ENCODE data around the gene ZNF23.

ZNF23 gene

GRCh38 chr16:71456801-71457200 is 5.2 kb downstream of the ZNF23 start:
- DNase-seq (ENCODE audit: low spot score): no peak

GRCh38 chr16:71453036-71453435 is 9.0 kb downstream of the ZNF23 start:
- Mint-ChIP-seq H3K4me3 (no peak overlapping the region), H3K36me3 (ENCODE audit: low read depth) (peaks cover 74% of the 10 kb centered on the region), H3K4me1 (ENCODE audit: low read depth) (no peaks in the 10 kb centered on the region), H3K9me3 (peaks cover 60% of the 10 kb centered on the region), H3K27me3 (ENCODE audit: low read depth) (no peaks in the 10 kb centered on the region), H3K27ac (no peak overlapping the region)
- no peak for DNase-seq (ENCODE audit: low spot score)

More at GRCh38 chr16:71456801-71457200, 5.2 kb downstream of the ZNF23 start:
- Mint-ChIP-seq H3K36me3 (ENCODE audit: low read depth) (peaks cover 38% of the 10 kb centered on the region), H3K27ac (no peak overlapping the region), H3K4me3 (no peak overlapping the region), H3K9me3 (peaks cover 29% of the 10 kb centered on the region), H3K27me3 (ENCODE audit: low read depth) (no peaks in the 10 kb centered on the region), H3K4me1 (ENCODE audit: low read depth) (peaks cover 2% of the 10 kb centered on the region)

- Mint-ChIP-seq H3K9me3 (peaks cover 77% of the 10 kb centered on the region), H3K27ac (no peak overlapping the region), H3K4me1 (ENCODE audit: low read depth) (no peaks in the 10 kb centered on the region), H3K4me3 (no peak overlapping the region), H3K27me3 (ENCODE audit: low read depth) (no peaks in the 10 kb centered on the region), H3K36me3 (ENCODE audit: low read depth) (peaks cover 59% of the 10 kb centered on the region)
- DNase-seq (ENCODE audit: low spot score): no peak
Measured at GRCh38 chr16:71449020-71449419, 13.0 kb downstream of the ZNF23 start.

GRCh38 chr16:71448274-71448866 is 13.7 kb downstream of the ZNF23 start:
- no peak overlapping the region for H3K27ac Mint-ChIP-seq
- H3K36me3 Mint-ChIP-seq (ENCODE audit: low read depth): peaks cover 54% of the 10 kb centered on the region
- peaks cover 77% of the 10 kb centered on the region for H3K9me3 Mint-ChIP-seq
- H3K4me1 Mint-ChIP-seq (ENCODE audit: low read depth): no peaks in the 10 kb centered on the region
- no peak for DNase-seq (ENCODE audit: low spot score)
- no peaks in the 10 kb centered on the region for H3K27me3 Mint-ChIP-seq (ENCODE audit: low read depth)
- no peak overlapping the region for H3K4me3 Mint-ChIP-seq

GRCh38 chr16:71443714-71444113 is 18.3 kb downstream of the ZNF23 start:
- no peaks in the 10 kb centered on the region for H3K27me3 Mint-ChIP-seq (ENCODE audit: low read depth)
- no peak overlapping the region for H3K27ac Mint-ChIP-seq
- no peaks in the 10 kb centered on the region for H3K4me1 Mint-ChIP-seq (ENCODE audit: low read depth)
- no peak overlapping the region for H3K4me3 Mint-ChIP-seq
- no peak for DNase-seq (ENCODE audit: low spot score)
- H3K36me3 Mint-ChIP-seq (ENCODE audit: low read depth): peaks cover 7% of the 10 kb centered on the region
- peaks cover 39% of the 10 kb centered on the region for H3K9me3 Mint-ChIP-seq

GRCh38 chr16:71442051-71442440 is 20.0 kb downstream of the ZNF23 start, which contains the start of gene TLE7:
TLE7 (minus strand) TSS chr16:71442054; CDS start chr16:71433324, 8,730 bp downstream.
- H3K27ac Mint-ChIP-seq: no peak within 1 kb of the TSS
- H3K4me1 Mint-ChIP-seq (ENCODE audit: low read depth): no peaks in the 10 kb centered on the region
- no peak within 1 kb of the TSS for H3K4me3 Mint-ChIP-seq
- no peaks in the 10 kb centered on the region for H3K36me3 Mint-ChIP-seq (ENCODE audit: low read depth)
- peaks cover 23% of the 10 kb centered on the region for H3K9me3 Mint-ChIP-seq
- H3K27me3 Mint-ChIP-seq (ENCODE audit: low read depth): no peaks in the 10 kb centered on the region
- DNase-seq (ENCODE audit: low spot score): no peak

- Mint-ChIP-seq H3K4me1 (ENCODE audit: low read depth) (no peaks in the 10 kb centered on the region), H3K36me3 (ENCODE audit: low read depth) (no peaks in the 10 kb centered on the region), H3K9me3 (peaks cover 23% of the 10 kb centered on the region), H3K27ac (no peak overlapping the region), H3K27me3 (ENCODE audit: low read depth) (no peaks in the 10 kb centered on the region), H3K4me3 (no peak overlapping the region)
- DNase-seq (ENCODE audit: low spot score): no peak
Measured at GRCh38 chr16:71441348-71442050, 20.5 kb downstream of the ZNF23 start.

- no peak overlapping the region for H3K27ac Mint-ChIP-seq
- no peaks in the 10 kb centered on the region for H3K36me3 Mint-ChIP-seq (ENCODE audit: low read depth)
- no peak overlapping the region for H3K4me3 Mint-ChIP-seq
- no peaks in the 10 kb centered on the region for H3K4me1 Mint-ChIP-seq (ENCODE audit: low read depth)
- H3K27me3 Mint-ChIP-seq (ENCODE audit: low read depth): no peaks in the 10 kb centered on the region
- DNase-seq (ENCODE audit: low spot score): no peak
- peaks cover 20% of the 10 kb centered on the region for H3K9me3 Mint-ChIP-seq
Measured at GRCh38 chr16:71440669-71441347, 21.2 kb downstream of the ZNF23 start.

- H3K9me3 Mint-ChIP-seq: peaks cover 7% of the 10 kb centered on the region
Measured at GRCh38 chr16:71439523-71439922, 22.5 kb downstream of the ZNF23 start.

GRCh38 chr16:71436473-71436872 is 25.6 kb downstream of the ZNF23 start:
- no peak for DNase-seq (ENCODE audit: low spot score)
- Mint-ChIP-seq H3K27me3 (ENCODE audit: low read depth) (no peaks in the 10 kb centered on the region), H3K36me3 (ENCODE audit: low read depth) (no peaks in the 10 kb centered on the region)

More at GRCh38 chr16:71439523-71439922, 22.5 kb downstream of the ZNF23 start:
- no peak overlapping the region for H3K27ac Mint-ChIP-seq
- H3K27me3 Mint-ChIP-seq (ENCODE audit: low read depth): no peaks in the 10 kb centered on the region
- no peaks in the 10 kb centered on the region for H3K36me3 Mint-ChIP-seq (ENCODE audit: low read depth)
- no peak for DNase-seq (ENCODE audit: low spot score)
- H3K4me1 Mint-ChIP-seq (ENCODE audit: low read depth): no peaks in the 10 kb centered on the region
- no peak overlapping the region for H3K4me3 Mint-ChIP-seq

GRCh38 chr16:71432906-71433305 is 29.1 kb downstream of the ZNF23 start:
- DNase-seq (ENCODE audit: low spot score): no peak
- no peaks in the 10 kb centered on the region for H3K36me3 Mint-ChIP-seq (ENCODE audit: low read depth)
- no peak overlapping the region for H3K4me3 Mint-ChIP-seq
- H3K27me3 Mint-ChIP-seq (ENCODE audit: low read depth): peaks cover 3% of the 10 kb centered on the region
- no peaks in the 10 kb centered on the region for H3K9me3 Mint-ChIP-seq
- no peak overlapping the region for H3K27ac Mint-ChIP-seq
- no peaks in the 10 kb centered on the region for H3K4me1 Mint-ChIP-seq (ENCODE audit: low read depth)

More at GRCh38 chr16:71436473-71436872, 25.6 kb downstream of the ZNF23 start:
- Mint-ChIP-seq H3K9me3 (no peaks in the 10 kb centered on the region), H3K4me3 (no peak overlapping the region), H3K27ac (no peak overlapping the region), H3K4me1 (ENCODE audit: low read depth) (no peaks in the 10 kb centered on the region)

- no peaks in the 10 kb centered on the region for H3K9me3 Mint-ChIP-seq
- H3K4me1 Mint-ChIP-seq (ENCODE audit: low read depth): no peaks in the 10 kb centered on the region
- H3K4me3 Mint-ChIP-seq: no peak overlapping the region
- DNase-seq (ENCODE audit: low spot score): no peak
- H3K27ac Mint-ChIP-seq: no peak overlapping the region
- no peaks in the 10 kb centered on the region for H3K36me3 Mint-ChIP-seq (ENCODE audit: low read depth)
- peaks cover 7% of the 10 kb centered on the region for H3K27me3 Mint-ChIP-seq (ENCODE audit: low read depth)
Measured at GRCh38 chr16:71431991-71432390, 30.1 kb downstream of the ZNF23 start.

GRCh38 chr16:71431176-71431575 is 30.9 kb downstream of the ZNF23 start:
- Mint-ChIP-seq H3K27ac (no peak overlapping the region), H3K4me1 (ENCODE audit: low read depth) (no peaks in the 10 kb centered on the region)

GRCh38 chr16:71430744-71431143 is 31.3 kb downstream of the ZNF23 start:
- Mint-ChIP-seq H3K4me3 (no peak overlapping the region), H3K9me3 (no peaks in the 10 kb centered on the region), H3K27me3 (ENCODE audit: low read depth) (peaks cover 19% of the 10 kb centered on the region), H3K36me3 (ENCODE audit: low read depth) (no peaks in the 10 kb centered on the region), H3K4me1 (ENCODE audit: low read depth) (no peaks in the 10 kb centered on the region), H3K27ac (no peak overlapping the region)
- no peak for DNase-seq (ENCODE audit: low spot score)

More at GRCh38 chr16:71431176-71431575, 30.9 kb downstream of the ZNF23 start:
- no peaks in the 10 kb centered on the region for H3K36me3 Mint-ChIP-seq (ENCODE audit: low read depth)
- no peak overlapping the region for H3K4me3 Mint-ChIP-seq
- peaks cover 15% of the 10 kb centered on the region for H3K27me3 Mint-ChIP-seq (ENCODE audit: low read depth)
- no peak for DNase-seq (ENCODE audit: low spot score)
- no peaks in the 10 kb centered on the region for H3K9me3 Mint-ChIP-seq

Data from T-helper 2 cell treated with Interferon-gamma antibody and Interleukin-4, amounts not matched to agents 5 μg/mL and 100 μg/mL, for 36 hours (primary cell).